Measurements from ENCODE around the gene STPG3. TPM values are rescaled to one million over a fixed set of nuclear protein-coding genes. Genes with fewer than 3 reads are reported as not detected.

The STPG3 gene
- total and polyA plus RNA-seq, 2 experiments from 2014 or later = not detected

DNA sequence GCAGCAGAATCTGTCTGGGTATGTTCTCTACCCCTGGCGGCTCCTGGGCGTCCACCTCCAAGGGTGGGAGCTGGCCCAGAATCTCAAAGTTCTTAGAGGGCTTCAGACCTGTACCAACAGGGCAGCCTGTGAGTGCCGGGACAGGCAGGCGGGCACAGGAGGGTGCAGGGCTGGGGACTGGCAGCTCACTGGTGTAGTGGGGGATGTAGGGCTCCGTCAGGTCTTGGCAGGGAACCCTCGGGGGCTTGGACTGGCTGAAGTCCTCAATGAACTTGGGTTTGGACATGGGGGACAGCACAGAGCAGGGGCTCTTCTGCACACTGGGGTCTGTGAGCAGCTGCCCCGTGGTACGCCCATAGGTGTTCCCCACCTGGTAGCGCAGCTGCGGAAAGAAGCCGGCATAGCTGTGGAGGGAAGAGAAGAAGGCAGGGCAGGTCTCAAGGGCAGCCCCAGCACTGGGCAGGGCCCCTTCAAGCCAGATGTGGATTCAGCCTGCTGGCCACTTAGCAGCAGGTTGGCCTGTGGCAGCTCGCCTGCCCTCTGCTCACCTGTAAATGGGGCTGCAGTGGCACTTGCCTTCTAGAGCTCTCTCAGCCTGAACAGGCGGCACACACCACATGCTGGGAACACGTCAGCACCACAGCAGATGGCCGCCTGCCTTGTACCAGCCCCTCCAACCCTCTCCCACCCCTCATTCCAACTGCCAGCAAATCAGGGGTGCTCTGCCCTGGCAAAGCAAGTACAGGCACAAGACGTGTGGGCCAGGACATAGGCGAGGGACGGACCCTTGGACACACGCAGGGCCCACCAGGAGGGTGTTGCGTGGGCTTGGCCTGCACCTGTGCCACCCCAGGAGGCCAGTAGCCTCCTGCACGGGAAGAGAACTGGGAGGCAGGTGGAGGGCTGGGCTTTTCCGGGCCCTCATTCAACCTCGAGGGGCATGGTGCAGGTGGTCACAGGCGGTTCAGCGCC lies 5.3 kb upstream of the STPG3 start (continued):
- TF ChIP-seq STAT1 (IDR thresholded peaks at IDR 0.05; ENCODE audit: unreplicated experiment) (no peak), NANOG (IDR thresholded peaks at IDR 0.05; ENCODE audit: borderline replicate concordance) (no peak), CREB1 (CRISPR knock-in tag; IDR thresholded peaks at IDR 0.05; ENCODE audit: low read depth) (no peak)
- TF ChIP-seq, protein P1, sequence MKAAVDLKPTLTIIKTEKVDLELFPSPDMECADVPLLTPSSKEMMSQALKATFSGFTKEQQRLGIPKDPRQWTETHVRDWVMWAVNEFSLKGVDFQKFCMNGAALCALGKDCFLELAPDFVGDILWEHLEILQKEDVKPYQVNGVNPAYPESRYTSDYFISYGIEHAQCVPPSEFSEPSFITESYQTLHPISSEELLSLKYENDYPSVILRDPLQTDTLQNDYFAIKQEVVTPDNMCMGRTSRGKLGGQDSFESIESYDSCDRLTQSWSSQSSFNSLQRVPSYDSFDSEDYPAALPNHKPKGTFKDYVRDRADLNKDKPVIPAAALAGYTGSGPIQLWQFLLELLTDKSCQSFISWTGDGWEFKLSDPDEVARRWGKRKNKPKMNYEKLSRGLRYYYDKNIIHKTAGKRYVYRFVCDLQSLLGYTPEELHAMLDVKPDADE (IDR thresholded peaks at IDR 0.05) = no peak
- TF ChIP-seq, protein P2, sequence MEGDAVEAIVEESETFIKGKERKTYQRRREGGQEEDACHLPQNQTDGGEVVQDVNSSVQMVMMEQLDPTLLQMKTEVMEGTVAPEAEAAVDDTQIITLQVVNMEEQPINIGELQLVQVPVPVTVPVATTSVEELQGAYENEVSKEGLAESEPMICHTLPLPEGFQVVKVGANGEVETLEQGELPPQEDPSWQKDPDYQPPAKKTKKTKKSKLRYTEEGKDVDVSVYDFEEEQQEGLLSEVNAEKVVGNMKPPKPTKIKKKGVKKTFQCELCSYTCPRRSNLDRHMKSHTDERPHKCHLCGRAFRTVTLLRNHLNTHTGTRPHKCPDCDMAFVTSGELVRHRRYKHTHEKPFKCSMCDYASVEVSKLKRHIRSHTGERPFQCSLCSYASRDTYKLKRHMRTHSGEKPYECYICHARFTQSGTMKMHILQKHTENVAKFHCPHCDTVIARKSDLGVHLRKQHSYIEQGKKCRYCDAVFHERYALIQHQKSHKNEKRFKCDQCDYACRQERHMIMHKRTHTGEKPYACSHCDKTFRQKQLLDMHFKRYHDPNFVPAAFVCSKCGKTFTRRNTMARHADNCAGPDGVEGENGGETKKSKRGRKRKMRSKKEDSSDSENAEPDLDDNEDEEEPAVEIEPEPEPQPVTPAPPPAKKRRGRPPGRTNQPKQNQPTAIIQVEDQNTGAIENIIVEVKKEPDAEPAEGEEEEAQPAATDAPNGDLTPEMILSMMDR (conservative IDR thresholded peaks at IDR 0.05; ENCODE audit: low read depth in 2 of 2) = no peak

DNA sequence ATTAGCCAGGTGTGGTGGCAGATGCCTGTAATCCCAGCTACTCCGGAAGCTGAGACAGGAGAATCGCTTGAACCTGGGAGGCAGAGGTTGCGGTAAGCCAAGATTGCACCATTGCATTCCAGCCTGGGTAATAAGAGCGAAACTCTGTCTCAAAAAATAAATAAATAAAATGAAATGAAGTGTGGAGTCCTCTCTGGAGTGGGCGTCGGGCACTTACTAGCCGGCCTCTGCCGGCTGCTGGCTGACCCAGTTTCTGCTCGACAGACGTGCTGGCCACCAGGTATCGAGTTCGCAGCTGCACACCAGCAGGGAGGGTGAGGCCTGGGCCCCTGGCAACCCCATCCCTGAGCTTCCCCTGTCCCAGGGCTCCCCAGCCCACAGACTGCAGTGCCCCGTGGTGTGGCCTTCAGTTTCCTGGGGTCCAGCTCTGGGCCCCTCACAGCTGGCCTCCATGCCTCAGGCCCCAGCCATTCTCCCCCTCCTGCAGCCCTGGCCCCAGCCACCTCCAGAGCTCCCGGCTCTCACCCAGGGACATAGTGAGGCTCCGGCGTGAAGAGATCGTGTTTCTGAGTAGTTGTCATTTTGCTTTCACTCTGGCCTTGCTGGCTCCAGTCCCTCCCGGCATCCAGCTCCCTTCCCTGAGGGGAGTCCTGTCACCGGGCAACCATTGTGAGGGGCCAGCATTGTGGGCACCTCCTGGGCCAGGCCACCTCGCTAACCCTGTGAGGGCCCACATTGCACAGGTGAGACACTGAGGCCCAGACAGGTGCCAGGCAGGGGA lies 3.8 kb upstream of the STPG3 start:
- peaks cover 29% of the 10 kb centered on the region for H3K4me1 Mint-ChIP-seq
- H3F3A ChIP-seq (replicated peaks; ENCODE audit: low read depth) = 0 out of 2 replicates have a peak, but pooled peaks cover 22% of the 10 kb centered on the region
- H3K36me3 ChIP-seq (ENCODE audit: insufficient read depth) = no peaks in the 10 kb centered on the region
- no peak for DNase-seq (ENCODE audit: low spot score)
- no peak overlapping the region for H3K27ac ChIP-seq (ENCODE audit: low read depth)
- H3K4me2 ChIP-seq = no peak overlapping the region
- H3K9me2 ChIP-seq (ENCODE audit: insufficient read depth) = no peaks in the 10 kb centered on the region
- no peak overlapping the region for H3K4me3 Mint-ChIP-seq
- H3K27me3 Mint-ChIP-seq (ENCODE audit: insufficient read depth, low read depth, poor library complexity) = peaks cover 26% of the 10 kb centered on the region
- H3K79me2 ChIP-seq (replicated peaks; ENCODE audit: insufficient read depth) = peaks cover 6% of the 10 kb centered on the region
- no peak overlapping the region for H3K4me3 ChIP-seq
- peaks cover 17% of the 10 kb centered on the region; the same call in 1 of the 2 replicates for H3K4me1 ChIP-seq (ENCODE audit: insufficient read depth)
- H4K20me1 ChIP-seq (replicated peaks; ENCODE audit: insufficient read depth) = peaks cover 9% of the 10 kb centered on the region
- H3K9me3 Mint-ChIP-seq = no peaks in the 10 kb centered on the region
- H3K27ac Mint-ChIP-seq = no peak overlapping the region
- H2AFZ ChIP-seq = no peak overlapping the region
- no peak for ATAC-seq
- H3K27me3 ChIP-seq (ENCODE audit: insufficient read depth) = no peaks in the 10 kb centered on the region
- H3K36me3 Mint-ChIP-seq (ENCODE audit: low read depth) = peaks cover 19% of the 10 kb centered on the region
- no peak for TF ChIP-seq ZNF331 (CRISPR knock-in tag; IDR thresholded peaks at IDR 0.05; ENCODE audit: low read depth)
- TF ChIP-seq NANOG (IDR thresholded peaks at IDR 0.05; ENCODE audit: borderline replicate concordance) = no peak
- TF ChIP-seq, protein P2 (conservative IDR thresholded peaks at IDR 0.05; ENCODE audit: low read depth in 2 of 2) = no peak
- TF ChIP-seq, protein P3, sequence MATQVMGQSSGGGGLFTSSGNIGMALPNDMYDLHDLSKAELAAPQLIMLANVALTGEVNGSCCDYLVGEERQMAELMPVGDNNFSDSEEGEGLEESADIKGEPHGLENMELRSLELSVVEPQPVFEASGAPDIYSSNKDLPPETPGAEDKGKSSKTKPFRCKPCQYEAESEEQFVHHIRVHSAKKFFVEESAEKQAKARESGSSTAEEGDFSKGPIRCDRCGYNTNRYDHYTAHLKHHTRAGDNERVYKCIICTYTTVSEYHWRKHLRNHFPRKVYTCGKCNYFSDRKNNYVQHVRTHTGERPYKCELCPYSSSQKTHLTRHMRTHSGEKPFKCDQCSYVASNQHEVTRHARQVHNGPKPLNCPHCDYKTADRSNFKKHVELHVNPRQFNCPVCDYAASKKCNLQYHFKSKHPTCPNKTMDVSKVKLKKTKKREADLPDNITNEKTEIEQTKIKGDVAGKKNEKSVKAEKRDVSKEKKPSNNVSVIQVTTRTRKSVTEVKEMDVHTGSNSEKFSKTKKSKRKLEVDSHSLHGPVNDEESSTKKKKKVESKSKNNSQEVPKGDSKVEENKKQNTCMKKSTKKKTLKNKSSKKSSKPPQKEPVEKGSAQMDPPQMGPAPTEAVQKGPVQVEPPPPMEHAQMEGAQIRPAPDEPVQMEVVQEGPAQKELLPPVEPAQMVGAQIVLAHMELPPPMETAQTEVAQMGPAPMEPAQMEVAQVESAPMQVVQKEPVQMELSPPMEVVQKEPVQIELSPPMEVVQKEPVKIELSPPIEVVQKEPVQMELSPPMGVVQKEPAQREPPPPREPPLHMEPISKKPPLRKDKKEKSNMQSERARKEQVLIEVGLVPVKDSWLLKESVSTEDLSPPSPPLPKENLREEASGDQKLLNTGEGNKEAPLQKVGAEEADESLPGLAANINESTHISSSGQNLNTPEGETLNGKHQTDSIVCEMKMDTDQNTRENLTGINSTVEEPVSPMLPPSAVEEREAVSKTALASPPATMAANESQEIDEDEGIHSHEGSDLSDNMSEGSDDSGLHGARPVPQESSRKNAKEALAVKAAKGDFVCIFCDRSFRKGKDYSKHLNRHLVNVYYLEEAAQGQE (IDR thresholded peaks at IDR 0.05; ENCODE audit: unreplicated experiment) = no peak
- TF ChIP-seq CREB1 (CRISPR knock-in tag; IDR thresholded peaks at IDR 0.05; ENCODE audit: low read depth) = no peak
- no peak for TF ChIP-seq JUNB (IDR thresholded peaks at IDR 0.05; ENCODE audit: unreplicated experiment)
- TF ChIP-seq, protein P1 (IDR thresholded peaks at IDR 0.05) = no peak
- no peak for TF ChIP-seq ZNF114 (CRISPR knock-in tag; IDR thresholded peaks at IDR 0.05)
- TF ChIP-seq EZH2phosphoT487 (IDR thresholded peaks at IDR 0.05; ENCODE audit: unreplicated experiment) = no peak
- no peak for TF ChIP-seq POLR2AphosphoS5 (IDR thresholded peaks at IDR 0.05; ENCODE audit: low read depth)

Measured in GM23338 (cell line).